DMS53 (cell line): ENCODE data around the gene AKAP5.
"Not testable (repeated sequence)": the region's sequence is repeated elsewhere in the genome, so short reads cannot be mapped to it uniquely, and the experiment has no call there.

Source experiments
- DNase-seq: peaks from one replicate; lab custom pipeline; 2025; lab: John Stamatoyannopoulos, UW

AKAP5 gene

DNA sequence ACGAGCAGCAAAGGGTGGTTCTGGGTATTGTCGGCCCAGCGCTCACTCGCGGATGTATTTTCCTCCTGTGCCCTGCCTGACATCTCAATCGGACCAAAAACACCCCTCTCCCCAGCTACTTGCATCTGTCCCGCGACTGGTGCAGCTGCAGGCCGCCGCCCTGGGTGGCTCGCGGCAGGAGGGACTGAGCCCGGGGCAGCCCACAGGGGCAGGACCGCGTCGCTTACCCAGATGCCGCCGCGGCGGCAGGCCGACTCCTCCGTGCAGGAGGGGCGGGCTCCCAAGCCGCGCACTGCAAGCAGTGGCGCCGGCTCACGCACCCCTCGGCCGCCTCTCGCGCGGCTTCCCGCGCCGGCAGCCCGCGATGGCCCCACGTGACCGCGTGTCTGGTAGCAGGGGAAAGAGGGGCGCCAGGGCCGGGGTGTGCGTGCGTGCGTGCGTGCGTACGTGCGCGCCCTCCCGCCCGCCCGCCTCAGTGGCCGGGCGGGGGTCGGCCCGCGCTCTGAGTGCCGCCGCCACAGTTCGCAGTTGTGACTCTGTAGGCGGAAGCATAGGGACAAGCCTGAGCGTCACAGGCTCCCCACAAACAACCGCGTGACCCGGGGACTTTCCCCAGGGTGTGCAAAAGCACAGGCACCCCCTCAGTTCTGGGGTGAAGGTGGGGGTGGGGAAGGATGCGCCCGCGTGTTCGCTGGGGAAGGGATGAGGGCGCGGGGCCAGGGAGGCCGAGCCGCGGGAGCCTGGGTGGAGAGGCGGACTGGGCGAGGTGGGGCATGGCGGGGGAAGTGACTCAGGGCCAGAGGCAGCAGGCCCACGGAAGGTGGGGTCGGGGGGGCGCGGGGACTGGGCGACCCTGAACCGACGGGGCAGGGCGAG lies 38.4 kb downstream of the AKAP5 start, which contains the start of gene ZBTB25:
Gene ZBTB25 (minus strand): TSS at position 405 of the 876 bp plus-strand sequence. CDS start 13,305 bp downstream, outside the sequence.
- DNase-seq: peak; percentile 96

DNA sequence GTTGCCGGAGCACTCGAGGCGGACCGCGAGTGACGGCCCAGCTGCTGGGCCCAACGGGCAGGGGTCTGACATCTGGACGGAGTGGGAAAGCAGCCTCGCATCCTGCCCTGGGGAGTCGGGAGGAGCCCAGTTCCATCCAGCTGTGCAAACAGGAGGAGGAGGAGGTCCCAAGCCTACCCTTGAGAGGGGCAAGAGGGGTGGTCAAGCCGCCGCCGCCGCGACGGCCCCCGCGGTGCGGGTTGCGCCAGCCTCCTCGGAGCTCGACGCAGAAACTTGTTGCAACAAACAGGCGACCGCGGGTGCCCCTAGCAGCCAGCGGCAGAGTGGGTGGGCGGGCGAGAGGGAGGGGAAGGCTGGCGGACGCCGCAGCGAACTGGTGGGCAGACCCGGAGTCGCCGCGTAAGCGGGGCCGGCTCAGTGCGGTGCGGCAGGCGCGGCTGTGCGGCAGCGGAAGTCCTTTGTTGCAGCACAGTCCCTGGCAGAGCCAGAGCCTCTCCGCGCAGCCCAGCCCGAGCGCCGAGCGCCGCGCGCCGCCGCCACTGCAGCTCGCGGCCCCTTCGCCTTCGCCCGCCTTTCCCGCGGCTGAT lies 39.1 kb downstream of the AKAP5 start, which contains the start of gene ZBTB1:
Gene ZBTB1 (plus strand): TSS at position 461 of the 587 bp plus-strand sequence. CDS start 16,735 bp downstream, outside the sequence.
- DNase-seq: peak; percentile 94

DNA sequence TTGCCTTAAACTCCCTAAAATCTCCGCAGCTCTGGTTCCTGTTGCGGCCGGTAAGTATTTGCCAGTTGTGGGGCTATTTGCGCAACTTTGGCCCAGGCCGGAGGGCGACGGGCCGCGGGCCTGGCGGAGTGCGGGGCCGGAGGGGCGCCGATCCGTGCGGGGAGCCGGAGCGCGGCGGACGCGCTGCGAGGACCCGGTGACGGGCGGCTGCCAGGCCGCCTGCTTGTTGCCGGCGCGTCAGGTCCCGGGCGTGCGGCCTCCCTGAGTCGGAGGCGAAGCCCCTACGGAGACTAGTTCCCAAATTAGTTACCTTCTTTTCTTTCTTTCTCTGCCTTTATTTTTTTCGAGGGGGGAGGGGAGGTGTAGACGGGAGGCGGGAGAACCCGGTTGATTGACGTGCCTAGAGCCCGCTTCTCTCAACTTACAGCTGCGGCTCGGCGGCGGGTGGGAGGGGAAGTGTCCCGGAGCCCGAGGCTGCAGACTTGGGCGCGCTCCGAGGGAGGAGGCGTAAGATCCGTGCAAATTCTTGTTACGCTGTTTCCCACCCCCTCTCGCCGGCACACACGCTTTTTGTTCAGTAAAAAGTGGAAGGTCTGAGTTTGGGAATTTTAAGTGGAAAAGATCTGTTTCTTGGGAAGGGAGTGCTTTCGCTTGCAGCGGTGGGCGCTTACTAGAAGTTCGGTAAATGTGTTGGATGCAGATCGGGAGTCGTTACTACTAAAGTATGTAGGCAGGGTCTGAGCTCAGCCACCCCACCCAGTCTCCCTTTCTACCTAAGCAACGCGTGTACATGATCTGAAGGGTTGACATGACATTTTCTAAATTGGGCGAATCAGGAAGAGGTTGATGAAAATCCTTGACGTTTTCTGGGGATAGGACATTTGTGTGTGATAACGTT lies 39.8 kb downstream of the AKAP5 start:
- peak; percentile 89 for DNase-seq

DNA sequence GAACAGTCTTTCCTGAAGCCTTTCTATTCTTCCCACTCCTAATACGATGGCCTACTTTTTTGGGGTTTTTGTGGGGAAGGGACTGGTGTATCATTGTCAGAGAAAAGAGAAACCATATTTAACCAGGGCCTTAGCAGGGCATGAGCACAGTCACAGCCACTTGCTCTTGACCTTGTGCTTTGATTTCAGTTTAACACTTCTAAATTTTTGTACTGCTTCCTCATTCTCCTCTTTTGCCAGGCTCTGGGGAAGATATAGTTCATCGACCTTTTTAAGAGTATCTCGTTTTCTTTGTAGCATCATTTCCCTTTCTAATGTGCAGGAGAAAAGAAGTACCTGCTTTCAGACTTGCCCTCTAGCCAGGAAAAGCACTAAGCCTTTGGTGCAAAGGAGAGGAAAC lies 41.4 kb downstream of the AKAP5 start:
- DNase-seq: peak; percentile 4

DNA sequence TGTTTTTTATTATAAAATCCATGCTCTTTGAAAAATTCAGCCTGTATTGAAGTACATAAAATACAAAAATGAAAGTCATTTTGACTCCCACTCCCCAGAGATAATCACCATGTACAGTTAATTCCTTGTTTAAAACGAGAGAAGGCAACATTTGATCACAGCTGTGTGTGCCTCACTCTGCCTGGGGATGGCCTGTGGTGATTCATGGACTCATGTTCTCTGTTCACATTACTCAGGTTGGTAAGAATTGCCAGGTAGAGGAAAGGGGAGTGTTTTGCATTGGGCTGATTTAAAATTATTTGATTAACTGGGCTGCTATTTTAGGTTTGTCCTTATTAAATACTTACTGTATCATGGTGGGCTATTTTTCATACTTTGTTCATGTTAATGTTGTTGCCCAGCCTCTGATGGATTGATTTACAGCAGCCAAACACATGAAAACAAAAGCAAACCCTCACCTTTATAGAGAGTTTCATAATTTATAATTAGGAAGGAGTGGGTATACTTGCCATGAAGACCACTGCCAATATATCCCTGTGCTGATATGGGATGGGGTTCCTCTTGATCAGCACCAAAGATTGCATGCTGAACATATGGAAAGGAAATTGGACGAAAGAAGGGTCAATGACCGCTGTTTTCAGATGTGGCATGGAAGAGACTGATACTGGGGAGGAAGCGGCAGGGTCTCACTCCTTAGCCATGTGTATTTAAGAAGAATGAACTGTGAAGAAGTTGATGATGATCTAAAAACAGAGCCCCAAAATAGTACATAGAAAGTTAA lies 42.3 kb downstream of the AKAP5 start:
- DNase-seq: no peak

DNA sequence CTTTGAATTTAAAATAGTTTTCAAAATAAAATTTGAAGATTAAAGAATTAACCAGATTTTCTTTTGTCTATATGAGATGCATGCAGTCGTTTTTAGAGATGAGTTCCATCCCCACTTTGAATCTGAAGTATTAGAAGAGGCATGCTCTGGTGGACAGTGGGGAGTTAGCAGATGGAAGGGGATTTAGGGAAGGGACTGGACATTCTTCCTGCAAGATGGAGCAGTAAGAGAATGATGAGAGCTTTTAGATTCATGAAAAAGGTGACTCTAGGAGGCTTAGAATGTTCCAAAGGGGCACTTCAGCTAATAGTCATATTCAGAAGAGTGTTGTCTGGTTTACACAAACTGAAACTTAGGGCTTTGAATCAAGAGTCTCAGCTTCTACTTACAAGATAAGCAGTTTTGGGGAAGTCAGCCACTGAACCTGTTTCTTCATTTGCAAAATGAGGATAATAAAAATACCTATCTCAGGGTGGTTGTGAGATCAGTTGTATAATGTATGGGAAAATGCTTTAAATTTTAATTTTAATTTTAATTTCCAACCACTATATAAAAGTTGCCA lies 43.0 kb downstream of the AKAP5 start:
- no peak for DNase-seq

DNA sequence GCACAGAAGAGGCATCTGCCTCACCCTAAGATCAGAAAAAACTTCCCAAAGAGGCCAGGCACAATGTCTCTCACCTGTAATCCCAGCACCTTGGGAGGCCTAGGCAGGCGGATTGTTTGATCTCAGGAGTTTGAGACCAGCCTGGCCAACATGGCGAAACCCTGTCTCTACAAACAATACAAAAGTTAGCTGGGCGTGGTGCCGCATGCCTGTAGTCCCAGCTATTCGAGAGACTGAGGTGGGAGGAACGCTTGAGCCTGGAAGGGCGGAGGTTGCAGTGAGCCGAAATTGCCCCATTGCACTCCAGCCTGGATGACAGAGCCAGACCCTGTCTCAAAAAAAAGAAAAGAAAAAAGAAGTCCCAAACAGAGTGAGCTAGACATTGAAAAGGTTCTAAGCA lies 43.7 kb downstream of the AKAP5 start:
- DNase-seq: no peak

DNA sequence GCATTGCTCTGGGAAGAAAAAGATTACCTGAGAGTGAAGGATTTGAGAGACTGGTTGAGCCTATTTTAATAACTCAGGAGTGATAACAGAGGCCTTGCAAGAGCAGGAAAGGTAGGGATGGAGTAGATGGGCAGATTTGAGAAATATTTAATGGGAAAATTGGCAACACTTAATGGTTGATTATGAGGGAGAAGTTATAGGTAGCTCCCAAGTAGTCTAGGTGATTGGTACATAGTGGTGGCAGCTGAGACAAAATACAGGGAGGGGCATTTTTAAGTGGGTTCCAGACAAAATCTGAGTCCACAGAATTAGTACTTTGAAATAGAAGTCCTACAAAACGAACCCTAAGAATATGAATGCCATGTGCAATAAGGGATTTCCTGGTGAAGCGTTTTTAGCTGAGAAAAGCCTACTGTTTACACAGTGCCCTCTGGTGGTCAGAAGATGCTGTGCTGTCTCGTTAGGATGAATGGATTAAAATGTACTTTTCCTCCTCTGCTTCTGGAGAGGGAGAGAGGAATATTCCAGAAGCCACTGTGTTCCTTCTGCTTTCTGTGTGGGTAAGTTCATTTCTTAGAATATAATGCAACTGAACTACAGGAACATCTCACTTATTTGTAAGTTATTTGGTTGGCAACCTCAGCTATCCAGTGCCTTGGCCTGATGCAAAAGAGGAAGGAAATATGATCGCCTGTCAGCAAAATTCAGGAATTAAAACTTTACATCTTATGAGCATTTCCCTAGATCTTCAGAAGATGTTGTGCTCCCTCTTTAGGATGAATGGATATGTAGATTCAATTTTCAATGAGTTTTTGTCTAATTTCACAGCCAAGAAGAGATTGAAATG lies 45.7 kb downstream of the AKAP5 start:
- DNase-seq: peak; percentile 77

DNA sequence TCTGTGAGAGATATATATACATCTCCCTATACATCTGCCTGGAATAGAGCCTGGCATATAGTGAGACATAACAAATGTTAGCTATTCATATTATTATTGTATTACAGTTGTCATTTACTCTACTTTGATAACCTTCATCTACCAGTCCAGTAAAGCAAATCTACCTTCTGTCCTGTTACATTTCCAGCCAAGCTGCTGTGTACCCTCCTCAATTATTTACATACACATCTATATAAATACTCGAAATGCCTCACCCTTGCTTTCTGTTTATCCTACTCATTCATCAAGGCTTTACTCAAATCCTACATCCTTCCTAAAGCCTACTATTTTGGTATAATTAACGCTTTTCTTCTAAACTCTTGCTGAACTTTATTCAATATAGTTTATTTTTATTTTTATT lies 48.0 kb downstream of the AKAP5 start:
- DNase-seq: peak; percentile 43

DNA sequence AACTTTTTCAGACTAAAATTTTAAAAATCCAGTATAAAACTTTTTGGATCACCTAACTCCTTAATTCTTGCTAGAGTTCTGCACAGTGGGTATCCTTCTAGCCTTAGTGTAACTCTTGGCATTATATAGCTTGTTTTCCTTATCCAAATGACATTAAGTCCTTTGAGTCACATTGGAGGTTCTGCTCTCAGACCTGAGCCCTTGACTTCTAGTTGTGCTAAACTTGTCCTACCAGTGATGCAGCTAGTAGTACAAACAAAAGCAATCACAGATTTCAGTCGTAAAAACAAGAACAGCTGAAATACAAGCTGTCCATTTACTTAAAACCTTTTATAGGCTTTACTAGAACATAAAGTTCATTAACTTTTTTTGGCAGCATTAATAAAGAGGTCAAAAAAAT lies 49.8 kb downstream of the AKAP5 start:
- DNase-seq: peak; percentile 27

DNA sequence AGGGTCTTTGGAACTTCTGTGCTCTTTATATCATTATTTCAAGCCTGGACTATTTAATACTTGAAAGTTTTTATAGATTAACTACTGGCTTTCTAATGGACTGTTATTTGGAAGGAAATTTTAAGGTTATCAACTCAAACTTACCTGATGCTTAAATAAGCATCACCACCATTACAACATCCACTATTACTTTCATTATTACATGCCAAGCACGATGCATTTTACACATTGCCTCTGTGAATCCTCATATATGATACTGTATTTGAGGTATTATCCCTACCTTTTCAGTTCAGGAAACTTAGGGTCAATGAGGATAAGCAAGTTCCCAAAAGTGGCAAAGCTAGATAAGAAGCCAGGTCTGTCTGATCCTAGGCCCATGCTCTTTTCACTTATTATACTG lies 51.7 kb downstream of the AKAP5 start:
- DNase-seq: no peak

DNA sequence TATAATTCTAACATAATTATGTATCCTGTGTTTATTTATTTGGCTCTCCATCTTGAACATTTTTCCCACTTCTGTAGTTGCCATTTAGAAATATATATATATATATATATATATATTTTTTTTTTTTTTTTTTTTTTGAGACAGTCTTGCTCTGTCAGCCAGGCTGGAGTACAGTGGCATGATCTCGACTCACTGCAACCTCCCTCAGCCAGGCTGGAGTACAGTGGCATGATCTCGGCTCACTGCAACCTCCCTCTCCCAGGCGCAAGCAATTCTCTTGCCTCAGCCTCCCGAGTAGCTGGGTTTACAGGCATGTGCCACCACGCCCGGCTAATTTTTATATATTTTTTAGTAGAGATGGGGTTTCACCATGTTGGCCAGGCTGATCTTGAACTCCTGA lies 52.4 kb downstream of the AKAP5 start:
- DNase-seq: not testable (repeated sequence)

DNA sequence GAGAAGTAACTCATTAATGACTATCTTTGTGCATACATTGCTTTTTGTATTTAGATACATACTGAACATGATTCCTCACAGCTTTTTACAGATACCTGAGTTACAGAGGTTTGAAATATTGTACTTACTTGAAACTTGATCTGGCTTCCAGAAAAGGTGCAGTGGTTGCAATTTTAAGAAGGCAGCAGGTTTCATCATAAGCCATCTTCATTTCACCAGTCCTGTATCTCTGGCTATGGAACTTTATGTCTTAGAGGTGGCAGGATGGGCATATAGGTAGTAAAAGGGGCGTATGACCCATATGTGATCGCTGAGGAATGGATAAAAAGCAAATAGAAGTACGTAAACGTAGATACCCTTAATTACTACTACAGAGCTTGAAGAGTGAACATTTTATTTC lies 52.9 kb downstream of the AKAP5 start:
- DNase-seq: no peak

DNA sequence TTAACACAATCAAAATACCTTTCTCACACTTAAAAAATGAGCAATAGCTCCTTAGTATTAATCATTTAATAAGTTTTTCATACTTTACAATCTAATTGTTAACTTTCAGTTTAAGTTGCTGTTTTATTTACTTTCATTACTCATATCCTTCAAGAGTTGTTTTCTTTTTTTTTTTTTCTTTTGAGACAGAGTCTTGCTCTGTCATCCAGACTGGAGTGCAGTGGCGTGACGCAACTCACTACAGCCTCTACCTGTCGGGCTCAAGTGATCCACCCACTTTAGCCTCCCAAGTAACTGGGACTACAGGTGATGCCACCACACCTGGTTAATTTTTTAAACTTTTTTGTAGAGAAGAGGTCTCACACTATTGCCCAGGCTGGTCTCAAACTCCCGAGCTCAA lies 55.4 kb downstream of the AKAP5 start:
- peak; percentile 6 for DNase-seq

DNA sequence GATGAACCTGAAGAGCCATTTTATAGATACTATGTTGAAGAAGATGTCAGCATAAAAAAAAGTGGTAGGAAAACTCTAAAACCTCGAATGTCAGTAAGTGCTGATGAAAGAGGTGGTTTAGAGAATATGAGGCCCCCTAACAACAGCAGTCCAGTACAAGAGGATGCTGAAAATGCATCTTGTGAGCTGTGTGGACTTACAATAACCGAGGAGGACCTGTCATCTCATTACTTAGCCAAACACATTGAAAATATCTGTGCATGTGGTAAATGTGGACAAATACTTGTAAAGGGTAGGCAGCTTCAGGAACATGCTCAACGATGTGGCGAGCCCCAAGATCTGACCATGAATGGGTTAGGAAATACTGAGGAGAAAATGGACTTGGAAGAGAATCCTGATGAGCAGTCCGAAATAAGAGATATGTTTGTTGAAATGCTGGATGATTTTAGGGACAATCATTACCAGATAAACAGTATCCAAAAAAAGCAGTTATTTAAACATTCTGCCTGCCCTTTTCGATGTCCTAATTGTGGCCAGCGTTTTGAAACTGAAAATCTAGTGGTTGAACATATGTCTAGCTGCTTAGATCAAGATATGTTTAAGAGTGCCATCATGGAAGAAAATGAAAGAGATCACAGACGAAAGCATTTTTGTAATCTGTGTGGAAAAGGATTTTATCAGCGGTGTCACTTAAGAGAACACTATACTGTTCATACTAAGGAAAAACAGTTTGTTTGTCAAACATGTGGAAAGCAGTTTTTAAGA lies 57.5 kb downstream of the AKAP5 start:
- no peak for DNase-seq
